OCI-LY1 (cell line): ENCODE measurements around the gene TMEM89.

Experiments used
- CTCF ChIP-seq: fragments of 200-600 bp; sonication (generic), shearing (Covaris generic); IDR thresholded peaks from 2 replicates; pipeline ENCODE4 v1.5.1; 2017; ENCODE audit warnings: mild to moderate bottlenecking, antibody characterized with exemption, low read length, moderate library complexity, mixed read lengths
- EZH2 ChIP-seq: fragments of 200-600 bp; sonication (generic), shearing (Covaris generic); IDR thresholded peaks from 2 replicates; pipeline ENCODE4 v1.8.0; 2017; ENCODE audit warnings: borderline replicate concordance, mixed run types, mild to moderate bottlenecking, antibody characterized with exemption, low read length, moderate library complexity, mixed read lengths

GRCh38 chr3:48591436-48591835 lies 30.1 kb downstream of the TMEM89 start:
- no peak for TF ChIP-seq EZH2
- no peak for TF ChIP-seq CTCF
